GM12873 (cell line): Measurements from ENCODE around the gene GCNT2.

Experiments used
- TF ChIP-seq, protein P1 (sequence below): IDR thresholded peaks from 2 replicates; pipeline ENCODE4 v1.5.1; 2012; ENCODE audit warnings: low read depth, mild to moderate bottlenecking, moderate library complexity, low read length, control low read depth; ENCODE audit not compliant: insufficient read depth; ENCODE audit errors: missing control alignments

The GCNT2 gene

GRCh38 chr6:10644225-10644624 is 123.1 kb downstream of the GCNT2 start:
- TF ChIP-seq, protein P1, sequence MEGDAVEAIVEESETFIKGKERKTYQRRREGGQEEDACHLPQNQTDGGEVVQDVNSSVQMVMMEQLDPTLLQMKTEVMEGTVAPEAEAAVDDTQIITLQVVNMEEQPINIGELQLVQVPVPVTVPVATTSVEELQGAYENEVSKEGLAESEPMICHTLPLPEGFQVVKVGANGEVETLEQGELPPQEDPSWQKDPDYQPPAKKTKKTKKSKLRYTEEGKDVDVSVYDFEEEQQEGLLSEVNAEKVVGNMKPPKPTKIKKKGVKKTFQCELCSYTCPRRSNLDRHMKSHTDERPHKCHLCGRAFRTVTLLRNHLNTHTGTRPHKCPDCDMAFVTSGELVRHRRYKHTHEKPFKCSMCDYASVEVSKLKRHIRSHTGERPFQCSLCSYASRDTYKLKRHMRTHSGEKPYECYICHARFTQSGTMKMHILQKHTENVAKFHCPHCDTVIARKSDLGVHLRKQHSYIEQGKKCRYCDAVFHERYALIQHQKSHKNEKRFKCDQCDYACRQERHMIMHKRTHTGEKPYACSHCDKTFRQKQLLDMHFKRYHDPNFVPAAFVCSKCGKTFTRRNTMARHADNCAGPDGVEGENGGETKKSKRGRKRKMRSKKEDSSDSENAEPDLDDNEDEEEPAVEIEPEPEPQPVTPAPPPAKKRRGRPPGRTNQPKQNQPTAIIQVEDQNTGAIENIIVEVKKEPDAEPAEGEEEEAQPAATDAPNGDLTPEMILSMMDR, result no peak

- TF ChIP-seq, protein P1, result no peak
These were observed 134.4 kb downstream of the GCNT2 start for GRCh38 chr6:10655508-10656055.

GRCh38 chr6:10658910-10659698 is 138.0 kb downstream of the GCNT2 start:
- TF ChIP-seq, protein P1, result no peak

DNA sequence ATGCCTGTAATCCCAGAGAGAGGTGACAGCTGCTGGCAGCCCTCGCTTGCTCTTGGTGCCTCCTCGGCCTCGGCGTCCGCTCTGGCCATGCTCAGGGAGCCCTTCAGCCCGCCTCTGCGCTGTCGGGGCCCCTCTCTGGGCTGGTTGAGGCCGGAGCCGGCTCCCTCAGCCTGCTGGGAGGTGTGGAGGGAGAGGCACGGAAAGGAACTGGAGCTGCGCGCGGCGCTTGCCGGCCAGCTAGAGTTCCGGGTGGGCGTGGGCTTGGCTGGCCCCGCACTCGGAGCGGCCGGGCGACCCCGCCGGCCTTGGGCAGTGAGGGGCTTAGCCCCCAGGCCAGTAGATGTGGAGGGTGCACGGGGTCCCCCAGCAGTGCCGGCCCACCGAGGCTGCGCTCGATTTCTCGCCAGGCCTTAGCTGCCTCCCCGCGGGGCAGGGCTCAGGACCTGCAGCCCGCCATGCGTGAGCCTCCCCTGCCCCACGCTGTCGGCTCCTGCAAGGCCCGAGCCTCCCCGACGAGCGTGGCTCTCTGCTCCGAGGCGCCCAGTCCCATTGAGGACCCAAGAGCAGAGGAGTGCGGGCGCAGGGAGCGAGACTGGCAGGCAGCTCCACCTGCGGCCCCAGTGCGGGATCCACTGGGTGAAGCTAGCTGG is 138.7 kb downstream of the GCNT2 start:
- TF ChIP-seq, protein P1, result no peak

DNA sequence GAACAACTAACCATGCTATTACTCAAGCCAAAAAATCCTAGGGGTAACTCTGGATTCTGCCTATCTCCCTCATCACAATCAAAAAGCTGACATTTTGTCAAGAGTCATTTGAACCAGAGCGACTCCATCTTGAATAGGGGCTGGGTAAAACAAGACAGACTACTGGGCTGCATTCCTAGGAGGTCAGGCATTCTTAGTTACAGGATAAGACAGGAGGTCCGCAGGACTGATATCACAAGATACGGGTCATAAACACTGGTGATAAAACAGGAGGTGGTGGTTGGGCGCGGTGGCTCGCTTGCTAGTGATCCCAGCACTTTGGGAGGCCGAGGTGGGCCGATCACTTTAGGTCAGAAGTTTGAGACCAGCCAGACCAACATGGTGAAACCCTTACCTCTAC is 141.1 kb downstream of the GCNT2 start:
- TF ChIP-seq, protein P1, result no peak

GRCh38 chr6:10662742-10663141 is 141.6 kb downstream of the GCNT2 start:
- TF ChIP-seq, protein P1, result no peak

DNA sequence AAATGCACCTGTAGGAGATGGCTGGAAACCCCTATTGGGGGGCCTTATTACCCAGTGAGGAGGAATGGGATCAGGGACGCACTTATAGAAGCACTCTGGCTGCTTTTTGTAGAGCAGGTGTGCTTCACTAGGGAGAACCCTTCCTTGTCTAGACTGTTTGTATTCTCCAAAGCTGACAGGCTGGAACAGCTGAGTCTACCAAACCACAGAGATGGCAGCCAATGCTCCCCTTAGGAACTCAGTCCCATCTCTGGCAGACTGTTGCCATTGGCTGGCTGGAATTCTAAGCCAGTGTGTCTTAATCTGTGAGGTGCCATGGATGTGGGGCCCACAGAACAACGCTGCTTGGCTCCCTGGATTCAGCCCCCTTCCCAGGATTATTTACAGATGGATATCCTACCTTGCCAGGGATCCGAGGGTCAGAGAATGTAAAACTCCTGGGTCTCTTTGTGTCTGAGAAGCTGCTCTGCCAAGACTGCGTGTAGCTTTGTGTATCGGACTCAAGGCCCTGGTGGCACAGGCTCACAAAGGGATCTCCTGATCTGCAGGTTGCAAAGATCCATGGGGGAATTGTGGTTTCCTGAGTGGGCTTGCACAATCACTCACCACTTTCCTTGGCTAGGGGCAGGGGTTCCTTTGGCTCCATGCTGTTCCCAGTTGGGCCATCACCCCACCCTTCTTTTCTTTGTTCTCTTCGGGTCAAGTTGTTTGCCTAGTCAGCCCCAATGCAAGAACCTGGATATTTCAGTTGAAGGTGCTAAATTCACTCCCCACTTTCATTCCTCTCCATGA is 147.2 kb downstream of the GCNT2 start:
- TF ChIP-seq, protein P1, result no peak
